OCI-LY1 (cell line): ENCODE measurements around the gene SPACA4.
A peak's percentile ranks its signal among the peaks of the same experiment; 100 is the strongest.

Experiments
- H2AFZ ChIP-seq: fragments of 200-600 bp; sonication (generic), shearing (Covaris generic); 2 replicates; pipeline ENCODE4 v1.6.0; 2014; ENCODE audit warnings: antibody characterized with exemption, mild to moderate bottlenecking, low read length
- H3F3A ChIP-seq: fragments of 200-600 bp; sonication (generic), shearing (Covaris generic); 2 replicates; pipeline ENCODE4 v1.6.0; 2014; ENCODE audit warnings: mild to moderate bottlenecking, antibody characterized with exemption, low read length, moderate library complexity; ENCODE audit not compliant: insufficient read depth
- H3K27ac ChIP-seq: fragments of 200-600 bp; sonication (generic); 2 replicates; pipeline ENCODE4 v1.5.1; 2014; ENCODE audit warnings: low read length, mixed run types, mild to moderate bottlenecking, low read depth; ENCODE audit not compliant: poor library complexity, severe bottlenecking
- H3K27me3 ChIP-seq: fragments of 200-600 bp; sonication (generic); 2 replicates; pipeline ENCODE4 v1.6.0; 2014; ENCODE audit warnings: antibody characterized with exemption, mild to moderate bottlenecking, low read length, moderate library complexity; ENCODE audit not compliant: insufficient read depth
- H3K36me3 ChIP-seq: fragments of 200-600 bp; sonication (generic); 2 replicates; pipeline ENCODE4 v1.6.1; 2014; ENCODE audit warnings: mild to moderate bottlenecking, antibody characterized with exemption, low read length, moderate library complexity, mixed read lengths; ENCODE audit not compliant: insufficient read depth
- H3K4me1 ChIP-seq: fragments of 200-600 bp; sonication (generic); 2 replicates; pipeline ENCODE4 v1.5.1; 2014; ENCODE audit warnings: mild to moderate bottlenecking, low read length, moderate library complexity; ENCODE audit not compliant: insufficient read depth, severe bottlenecking
- H3K4me2 ChIP-seq: fragments of 200-600 bp; sonication (generic), shearing (Covaris generic); 2 replicates; pipeline ENCODE4 v1.6.1; 2014; ENCODE audit warnings: low read length
- H3K4me3 ChIP-seq: fragments of 200-600 bp; sonication (generic); 2 replicates; pipeline ENCODE4 v1.5.1; 2014; ENCODE audit warnings: low read length, low read depth, mild to moderate bottlenecking, mixed read lengths; ENCODE audit not compliant: poor library complexity, severe bottlenecking
- H3K79me2 ChIP-seq: fragments of 200-600 bp; shearing (Covaris generic); 2 replicates; pipeline ENCODE4 v1.6.1; 2016; ENCODE audit warnings: mixed run types, low read length, mixed read lengths; ENCODE audit not compliant: insufficient read depth
- H3K9ac ChIP-seq: fragments of 200-600 bp; sonication (generic), shearing (Covaris generic); 2 replicates; pipeline ENCODE4 v1.6.1; 2014; ENCODE audit warnings: mild to moderate bottlenecking, low read length, mixed read lengths
- H3K9me2 ChIP-seq: fragments of 200-600 bp; sonication (generic), shearing (Covaris generic); 2 replicates; pipeline ENCODE4 v1.6.1; 2014; ENCODE audit warnings: low read depth, mild to moderate bottlenecking, low read length, mixed read lengths
- H3K9me3 ChIP-seq: fragments of 200-600 bp; shearing (Covaris generic); 2 replicates; pipeline ENCODE4 v1.6.1; 2014; ENCODE audit warnings: low read length, mixed read lengths
- H4K20me1 ChIP-seq: fragments of 200-600 bp; sonication (generic), shearing (Covaris generic); 2 replicates; pipeline ENCODE4 v1.6.0; 2016; ENCODE audit warnings: mild to moderate bottlenecking, low read length; ENCODE audit not compliant: insufficient read depth
- CTCF ChIP-seq: fragments of 200-600 bp; sonication (generic), shearing (Covaris generic); IDR thresholded peaks from 2 replicates; pipeline ENCODE4 v1.5.1; 2017; ENCODE audit warnings: mild to moderate bottlenecking, antibody characterized with exemption, low read length, moderate library complexity, mixed read lengths
- EZH2 ChIP-seq: fragments of 200-600 bp; sonication (generic), shearing (Covaris generic); IDR thresholded peaks from 2 replicates; pipeline ENCODE4 v1.8.0; 2017; ENCODE audit warnings: borderline replicate concordance, mixed run types, mild to moderate bottlenecking, antibody characterized with exemption, low read length, moderate library complexity, mixed read lengths

Gene SPACA4

GRCh38 chr19:48636859-48637448, 30.4 kb downstream of the SPACA4 start, which contains the start of gene DBP:
TSS of gene DBP (minus strand) at chr19:48637379. CDS start at chr19:48636994, 385 bp downstream.
- Histone ChIP-seq H4K20me1 (no peaks in the 10 kb centered on the region), H3K36me3 (no peaks in the 10 kb centered on the region), H3K27me3 (no peaks in the 10 kb centered on the region), H3K9me3 (no peaks in the 10 kb centered on the region), H3K4me2 (peak within 1 kb of the TSS; percentile 93), H3F3A (0 out of 2 replicates have a peak, but pooled peaks cover 5% of the 10 kb centered on the region), H3K4me3 (peak within 1 kb of the TSS; percentile 84), H3K9ac (peak within 1 kb of the TSS; percentile 96), H3K9me2 (no peaks in the 10 kb centered on the region), H2AFZ (no peak within 1 kb of the TSS), H3K27ac (peak within 1 kb of the TSS; percentile 96), H3K4me1 (peaks cover 53% of the 10 kb centered on the region), H3K79me2 (no peaks in the 10 kb centered on the region)
- no peak for TF ChIP-seq EZH2
- TF ChIP-seq CTCF = peak; percentile 39; the same call in 1 of the 2 replicates

- TF ChIP-seq EZH2 = no peak
- no peak for TF ChIP-seq CTCF
- Histone ChIP-seq H3K79me2 (no peaks in the 10 kb centered on the region), H4K20me1 (no peaks in the 10 kb centered on the region), H3K9me2 (no peaks in the 10 kb centered on the region), H3K27me3 (no peaks in the 10 kb centered on the region), H3K36me3 (no peaks in the 10 kb centered on the region), H3K4me3 (peak overlapping the region; percentile 84), H3K9ac (peak overlapping the region; percentile 73), H3K4me2 (peak overlapping the region; percentile 93), H3K4me1 (peaks cover 53% of the 10 kb centered on the region), H3K27ac (peak overlapping the region; percentile 96), H3F3A (0 out of 2 replicates have a peak, but pooled peaks cover 5% of the 10 kb centered on the region), H2AFZ (no peak overlapping the region), H3K9me3 (no peaks in the 10 kb centered on the region)
Observed at GRCh38 chr19:48637449-48637947, 31.0 kb downstream of the SPACA4 start.

GRCh38 chr19:48637948-48638830, 31.6 kb downstream of the SPACA4 start:
- Histone ChIP-seq H3K27me3 (no peaks in the 10 kb centered on the region), H3K9me3 (no peaks in the 10 kb centered on the region), H3K79me2 (no peaks in the 10 kb centered on the region), H3F3A (0 out of 2 replicates have a peak, but pooled peaks cover 5% of the 10 kb centered on the region), H3K4me2 (peak overlapping the region; percentile 80), H3K36me3 (no peaks in the 10 kb centered on the region), H2AFZ (0 out of 2 replicates have a peak overlapping the region, but pooled peaks have one; percentile 32), H3K4me1 (peaks cover 48% of the 10 kb centered on the region), H4K20me1 (no peaks in the 10 kb centered on the region), H3K27ac (peak overlapping the region; percentile 96), H3K9ac (peak overlapping the region; percentile 73), H3K4me3 (peak overlapping the region; percentile 63), H3K9me2 (no peaks in the 10 kb centered on the region)
- peak; percentile 34; the same call in 1 of the 2 replicates for TF ChIP-seq CTCF
- no peak for TF ChIP-seq EZH2
